Measurements from ENCODE around the gene GRID2IP. TPM values are rescaled to one million over a fixed set of nuclear protein-coding genes. Genes with fewer than 3 reads are reported as not detected.
A peak's percentile ranks its signal among the peaks of the same experiment; 100 is the strongest.

GRID2IP gene
- total and polyA plus RNA-seq, 2 of the 13 experiments (the other 11 are each of a cell fraction or from before 2014, with no cell fraction given) = 0.03 TPM; not detected in 1

DNA sequence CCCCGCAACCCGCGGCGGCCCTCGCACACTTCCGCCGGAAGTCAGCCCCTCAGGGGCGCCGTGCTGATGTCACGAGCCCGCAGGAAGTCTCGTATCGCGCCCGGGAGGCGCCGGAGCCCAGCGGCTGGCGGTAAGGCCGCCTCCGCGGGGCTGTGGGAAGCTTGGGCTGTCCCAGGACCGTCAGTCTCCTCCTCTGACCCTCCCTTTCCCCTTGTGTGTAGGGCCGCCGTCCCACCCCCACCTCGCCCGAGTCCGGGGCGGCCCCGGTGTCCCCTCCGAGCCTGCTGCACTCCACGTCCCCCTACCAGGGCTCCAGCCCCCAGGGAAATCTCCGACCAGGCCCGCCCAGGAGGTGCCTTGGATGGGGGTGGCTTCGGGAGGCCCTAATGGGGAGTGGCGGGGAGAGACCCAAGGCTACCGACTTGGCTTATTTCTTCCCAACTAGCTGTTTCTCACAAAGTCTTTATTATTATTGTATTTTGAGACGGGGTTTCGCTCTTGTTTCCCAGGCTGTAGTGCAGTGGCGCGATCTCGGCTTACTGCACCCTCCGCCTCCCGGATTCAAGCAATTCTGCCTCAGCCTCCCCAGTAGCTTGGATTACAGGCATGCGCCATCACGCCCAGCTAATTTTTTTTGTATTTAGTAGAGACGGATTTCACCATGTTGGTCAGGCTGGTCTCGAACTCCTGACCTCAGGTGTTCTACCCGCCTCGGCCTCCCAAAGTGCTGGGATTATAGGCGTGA lies 26.3 kb upstream of the GRID2IP start, which contains the start of gene ZDHHC4 (continued):
- TF ChIP-seq, protein P1, sequence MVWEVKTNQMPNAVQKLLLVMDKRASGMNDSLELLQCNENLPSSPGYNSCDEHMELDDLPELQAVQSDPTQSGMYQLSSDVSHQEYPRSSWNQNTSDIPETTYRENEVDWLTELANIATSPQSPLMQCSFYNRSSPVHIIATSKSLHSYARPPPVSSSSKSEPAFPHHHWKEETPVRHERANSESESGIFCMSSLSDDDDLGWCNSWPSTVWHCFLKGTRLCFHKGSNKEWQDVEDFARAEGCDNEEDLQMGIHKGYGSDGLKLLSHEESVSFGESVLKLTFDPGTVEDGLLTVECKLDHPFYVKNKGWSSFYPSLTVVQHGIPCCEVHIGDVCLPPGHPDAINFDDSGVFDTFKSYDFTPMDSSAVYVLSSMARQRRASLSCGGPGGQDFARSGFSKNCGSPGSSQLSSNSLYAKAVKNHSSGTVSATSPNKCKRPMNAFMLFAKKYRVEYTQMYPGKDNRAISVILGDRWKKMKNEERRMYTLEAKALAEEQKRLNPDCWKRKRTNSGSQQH (CRISPR knock-in tag; IDR thresholded peaks at IDR 0.05; ENCODE audit: low read depth) = 0 out of 2 replicates have a peak, but pooled peaks have one; percentile 43
- TF ChIP-seq, protein P2, sequence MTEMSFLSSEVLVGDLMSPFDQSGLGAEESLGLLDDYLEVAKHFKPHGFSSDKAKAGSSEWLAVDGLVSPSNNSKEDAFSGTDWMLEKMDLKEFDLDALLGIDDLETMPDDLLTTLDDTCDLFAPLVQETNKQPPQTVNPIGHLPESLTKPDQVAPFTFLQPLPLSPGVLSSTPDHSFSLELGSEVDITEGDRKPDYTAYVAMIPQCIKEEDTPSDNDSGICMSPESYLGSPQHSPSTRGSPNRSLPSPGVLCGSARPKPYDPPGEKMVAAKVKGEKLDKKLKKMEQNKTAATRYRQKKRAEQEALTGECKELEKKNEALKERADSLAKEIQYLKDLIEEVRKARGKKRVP (CRISPR knock-in tag; IDR thresholded peaks at IDR 0.05) = peak in 1 of 2 experiments; percentile 69; a peak in 2 of 4 replicates
- TF ChIP-seq, protein P3, sequence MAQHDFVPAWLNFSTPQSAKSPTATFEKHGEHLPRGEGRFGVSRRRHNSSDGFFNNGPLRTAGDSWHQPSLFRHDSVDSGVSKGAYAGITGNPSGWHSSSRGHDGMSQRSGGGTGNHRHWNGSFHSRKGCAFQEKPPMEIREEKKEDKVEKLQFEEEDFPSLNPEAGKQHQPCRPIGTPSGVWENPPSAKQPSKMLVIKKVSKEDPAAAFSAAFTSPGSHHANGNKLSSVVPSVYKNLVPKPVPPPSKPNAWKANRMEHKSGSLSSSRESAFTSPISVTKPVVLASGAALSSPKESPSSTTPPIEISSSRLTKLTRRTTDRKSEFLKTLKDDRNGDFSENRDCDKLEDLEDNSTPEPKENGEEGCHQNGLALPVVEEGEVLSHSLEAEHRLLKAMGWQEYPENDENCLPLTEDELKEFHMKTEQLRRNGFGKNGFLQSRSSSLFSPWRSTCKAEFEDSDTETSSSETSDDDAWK (CRISPR knock-in tag; IDR thresholded peaks at IDR 0.05) = no peak
- TF ChIP-seq CENPT (CRISPR knock-in tag; IDR thresholded peaks at IDR 0.05; ENCODE audit: low read depth) = no peak
- 0 out of 2 replicates have a peak, but pooled peaks have one; percentile 64 for TF ChIP-seq ARHGAP35 (CRISPR knock-in tag; IDR thresholded peaks at IDR 0.05; ENCODE audit: borderline replicate concordance)
- TF ChIP-seq NONO (IDR thresholded peaks at IDR 0.05) = no peak
- peak; percentile 55; the same call in 1 of the 2 replicates for TF ChIP-seq NONO (CRISPR knock-in tag; conservative IDR thresholded peaks at IDR 0.05)
- TF ChIP-seq, protein P4, sequence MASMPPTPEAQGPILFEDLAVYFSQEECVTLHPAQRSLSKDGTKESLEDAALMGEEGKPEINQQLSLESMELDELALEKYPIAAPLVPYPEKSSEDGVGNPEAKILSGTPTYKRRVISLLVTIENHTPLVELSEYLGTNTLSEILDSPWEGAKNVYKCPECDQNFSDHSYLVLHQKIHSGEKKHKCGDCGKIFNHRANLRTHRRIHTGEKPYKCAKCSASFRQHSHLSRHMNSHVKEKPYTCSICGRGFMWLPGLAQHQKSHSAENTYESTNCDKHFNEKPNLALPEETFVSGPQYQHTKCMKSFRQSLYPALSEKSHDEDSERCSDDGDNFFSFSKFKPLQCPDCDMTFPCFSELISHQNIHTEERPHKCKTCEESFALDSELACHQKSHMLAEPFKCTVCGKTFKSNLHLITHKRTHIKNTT (CRISPR knock-in tag; IDR thresholded peaks at IDR 0.05) = no peak
- TF ChIP-seq, protein P5, sequence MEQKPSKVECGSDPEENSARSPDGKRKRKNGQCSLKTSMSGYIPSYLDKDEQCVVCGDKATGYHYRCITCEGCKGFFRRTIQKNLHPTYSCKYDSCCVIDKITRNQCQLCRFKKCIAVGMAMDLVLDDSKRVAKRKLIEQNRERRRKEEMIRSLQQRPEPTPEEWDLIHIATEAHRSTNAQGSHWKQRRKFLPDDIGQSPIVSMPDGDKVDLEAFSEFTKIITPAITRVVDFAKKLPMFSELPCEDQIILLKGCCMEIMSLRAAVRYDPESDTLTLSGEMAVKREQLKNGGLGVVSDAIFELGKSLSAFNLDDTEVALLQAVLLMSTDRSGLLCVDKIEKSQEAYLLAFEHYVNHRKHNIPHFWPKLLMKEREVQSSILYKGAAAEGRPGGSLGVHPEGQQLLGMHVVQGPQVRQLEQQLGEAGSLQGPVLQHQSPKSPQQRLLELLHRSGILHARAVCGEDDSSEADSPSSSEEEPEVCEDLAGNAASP (CRISPR knock-in tag; IDR thresholded peaks at IDR 0.05; ENCODE audit: borderline replicate concordance) = peak; percentile 75; the same call in 1 of the 2 replicates
- no peak for TF ChIP-seq ZNF781 (CRISPR knock-in tag; IDR thresholded peaks at IDR 0.05; ENCODE audit: borderline replicate concordance, not compliant biosample characterization)
- TF ChIP-seq HOXA5 (CRISPR knock-in tag; IDR thresholded peaks at IDR 0.05) = peak; percentile 46; the same call in 1 of the 2 replicates
- TF ChIP-seq ZNF724P (CRISPR knock-in tag; IDR thresholded peaks at IDR 0.05; ENCODE audit: borderline replicate concordance) = no peak
- TF ChIP-seq ZNF557 (CRISPR knock-in tag; IDR thresholded peaks at IDR 0.05) = no peak
- peak; percentile 77; the same call in 1 of the 2 replicates for TF ChIP-seq SALL1 (CRISPR knock-in tag; IDR thresholded peaks at IDR 0.05)
- peak; percentile 66; the same call in 1 of the 2 replicates for TF ChIP-seq EEA1 (CRISPR knock-in tag; IDR thresholded peaks at IDR 0.05; ENCODE audit: borderline replicate concordance)
- no peak for TF ChIP-seq HNF4G (IDR thresholded peaks at IDR 0.05; ENCODE audit: borderline replicate concordance, low read depth, low read length)
- TF ChIP-seq HNF4G (CRISPR knock-in tag; IDR thresholded peaks at IDR 0.05; ENCODE audit: borderline replicate concordance, low read depth) = no peak
- peak; percentile 78; the same call in 1 of the 2 replicates for TF ChIP-seq ATF1 (CRISPR knock-in tag; IDR thresholded peaks at IDR 0.05)
- 0 out of 2 replicates have a peak, but pooled peaks have one; percentile 19 for TF ChIP-seq JUN (CRISPR knock-in tag; IDR thresholded peaks at IDR 0.05)
- peak; percentile 97 for TF ChIP-seq ZBTB21 (CRISPR knock-in tag; IDR thresholded peaks at IDR 0.05)
- no peak for TF ChIP-seq NFATC3 (CRISPR knock-in tag; IDR thresholded peaks at IDR 0.05)
- peak; percentile 55; the same call in 1 of the 2 replicates for TF ChIP-seq PITX1 (CRISPR knock-in tag; IDR thresholded peaks at IDR 0.05)
